Measurements from ENCODE around the gene MYEF2. TPM values are rescaled to one million over a fixed set of nuclear protein-coding genes. Genes with fewer than 3 reads are reported as not detected.

The MYEF2 gene
- total and polyA plus RNA-seq, 2 experiments from 2014 or later: 62.0 to 79.7 TPM

DNA sequence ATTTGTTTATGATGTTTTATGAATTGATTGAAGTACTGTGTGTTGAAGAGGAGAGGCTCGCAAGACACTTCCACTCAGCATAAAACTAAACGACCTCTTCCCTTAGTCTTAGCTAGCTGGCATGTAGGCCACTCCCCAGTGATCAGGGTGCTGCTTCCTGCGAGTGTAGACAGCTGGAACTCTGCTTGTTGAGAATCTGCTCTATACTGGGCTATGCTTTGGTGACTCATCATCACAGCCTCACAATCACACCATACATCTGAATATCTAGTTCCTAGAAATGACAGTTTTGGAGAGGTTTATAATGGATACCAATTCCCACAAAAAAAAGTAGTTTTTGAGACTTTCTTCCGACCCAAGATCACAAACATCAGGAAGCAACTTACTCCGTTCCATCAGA, 58.8 kb downstream of the MYEF2 start (continued):
- no peak for TF ChIP-seq NANOG (IDR thresholded peaks at IDR 0.05; ENCODE audit: borderline replicate concordance)

- Mint-ChIP-seq H3K27me3 (ENCODE audit: insufficient read depth, low read depth, poor library complexity) (peaks cover 2% of the 10 kb centered on the region), H3K27ac (no peak overlapping the region), H3K36me3 (ENCODE audit: low read depth) (no peaks in the 10 kb centered on the region), H3K4me3 (no peak overlapping the region), H3K9me3 (no peaks in the 10 kb centered on the region), H3K4me1 (peaks cover 9% of the 10 kb centered on the region; the same call in 2 of the 3 replicates)
- Histone ChIP-seq H3K27ac (ENCODE audit: low read depth) (no peak overlapping the region), H4K20me1 (replicated peaks; ENCODE audit: insufficient read depth) (no peaks in the 10 kb centered on the region), H2AFZ (0 out of 2 replicates have a peak overlapping the region, but pooled peaks have one; percentile 34), H3K4me2 (no peak overlapping the region), H3K27me3 (ENCODE audit: insufficient read depth) (no peaks in the 10 kb centered on the region), H3K4me1 (ENCODE audit: insufficient read depth) (no peaks in the 10 kb centered on the region), H3K4me3 (no peak overlapping the region), H3K79me2 (replicated peaks; ENCODE audit: insufficient read depth) (no peaks in the 10 kb centered on the region), H3K36me3 (ENCODE audit: insufficient read depth) (no peaks in the 10 kb centered on the region), H3K9me2 (ENCODE audit: insufficient read depth) (no peaks in the 10 kb centered on the region), H3F3A (replicated peaks; ENCODE audit: low read depth) (no peaks in the 10 kb centered on the region)
- peak; percentile 99 for ATAC-seq
- TF ChIP-seq REST (IDR thresholded peaks at IDR 0.05; ENCODE audit: unreplicated experiment) (no peak), CREB1 (CRISPR knock-in tag; IDR thresholded peaks at IDR 0.05; ENCODE audit: low read depth) (no peak), ZNF114 (CRISPR knock-in tag; IDR thresholded peaks at IDR 0.05) (no peak), ZNF462 (CRISPR knock-in tag; IDR thresholded peaks at IDR 0.05) (0 out of 2 replicates have a peak, but pooled peaks have one; percentile 39), ZNF331 (CRISPR knock-in tag; IDR thresholded peaks at IDR 0.05; ENCODE audit: low read depth) (no peak), CTCF (conservative IDR thresholded peaks at IDR 0.05; ENCODE audit: low read depth in 2 of 2) (peak; percentile 68 to 91), EZH2 (IDR thresholded peaks at IDR 0.05; ENCODE audit: low read depth, unreplicated experiment) (no peak)
- peak; percentile 82 for DNase-seq (ENCODE audit: low spot score)
These were observed 65.9 kb downstream of the MYEF2 start for GRCh38 chr15:48112242-48112641.

Measured in GM23338 (cell line).